HepG2 (cell line): ENCODE measurements around the gene VWA5B1. TPM values are rescaled to one million over a fixed set of nuclear protein-coding genes. Genes with fewer than 3 reads are reported as not detected.

Experiments used
- ATAC-seq: fragments of 200-7000 bp; cut with Tn5 transposase; 3 replicates; pipeline ENCODE4 v1.9.1; 2020; ENCODE audit warnings: mild to moderate bottlenecking, moderate library complexity
- BruUV-seq: library from RNA; stranded (reverse); fragments of 400-500 nt; replicated peaks from 2 replicates; lab custom pipeline; 2021; lab: Mats Ljungman, UMichigan
- CTCF ChIA-PET: fragments of 300-600 bp; formaldehyde crosslinking; extraction: SDS; loops from one replicate; lab custom pipeline; 2021; ENCODE audit warnings: low total read pairs, inconsistent platforms, low intra/inter-chr PET ratio; lab: Yijun Ruan, JAX
- POLR2A ChIA-PET: fragments of 350-600 bp; sonication (Branson Sonifier 250); formaldehyde crosslinking; loops from one replicate; lab custom pipeline; 2020; ENCODE audit warnings: antibody characterized with exemption, inconsistent platforms; lab: Yijun Ruan, JAX
- DNase-seq: peaks from one replicate; pipeline ENCODE4 v3.0.0-alpha.2; 2015; ENCODE audit warnings: low spot score
- FAIRE-seq: peaks from 3 replicates; lab custom pipeline; 2011; peaks lifted over from hg19 to GRCh38; lab: Jason Lieb, UNC
- H2AFZ ChIP-seq: one replicate; pipeline ENCODE4 v1.6.1; 2011; ENCODE audit warnings: low read length, inconsistent platforms
- H3K27ac ChIP-seq: fragments of 300-600 bp; 3 replicates; pipeline ENCODE4 v1.8.0; 2011; ENCODE audit warnings: mixed run types, mild to moderate bottlenecking, mixed read lengths, low read length, inconsistent platforms; ENCODE audit not compliant: insufficient read depth; ENCODE audit errors: extremely low read length
- H3K27me3 ChIP-seq, 2 experiments: fragments of 200-600 bp in 1 of 2; 2 replicates in 1 of 2; 3 replicates in 1 of 2; pipeline versions ENCODE4 v1.6.0 to v1.8.0; 2011; ENCODE audit warnings: low read length in 2 of 2, mild to moderate bottlenecking in 2 of 2, moderate library complexity in 2 of 2, inconsistent platforms in 1 of 2; ENCODE audit not compliant: insufficient read depth in 2 of 2, control insufficient read depth in 1 of 2
- H3K36me3 ChIP-seq, 2 experiments: fragments of 200-600 bp in 1 of 2; replicated peaks in 1 of 2; 2 replicates in 1 of 2; 3 replicates in 1 of 2; pipeline versions ENCODE4 v1.5.1 to v1.8.0; 2011; ENCODE audit warnings: low read length in 2 of 2, inconsistent platforms in 1 of 2; ENCODE audit not compliant: insufficient read depth in 2 of 2, control insufficient read depth in 1 of 2
- H3K4me1 ChIP-seq: 2 replicates; pipeline ENCODE4 v1.5.1; 2012; ENCODE audit warnings: low read length, inconsistent platforms; ENCODE audit not compliant: insufficient read depth
- H3K4me2 ChIP-seq: 2 replicates; pipeline ENCODE4 v1.6.0; 2011; ENCODE audit warnings: low read depth, low read length, inconsistent platforms
- H3K4me3 ChIP-seq, 3 experiments: fragments of 200-600 bp in 1 of 3; sonication (generic), shearing (Covaris generic) in 1 of 3; replicated peaks in 1 of 3; 2 replicates each; pipeline ENCODE4 v1.5.1; 2011 to 2016; ENCODE audit warnings: low read length in 3 of 3, inconsistent platforms in 2 of 3, low read depth in 2 of 3, mild to moderate bottlenecking in 2 of 3, control low read depth in 1 of 3, mixed read lengths in 1 of 3; ENCODE audit not compliant: insufficient read depth in 1 of 3
- H3K79me2 ChIP-seq: one replicate; pipeline ENCODE4 v1.6.1; 2011; ENCODE audit warnings: low read length, inconsistent platforms; ENCODE audit not compliant: insufficient read depth
- H3K9ac ChIP-seq: 2 replicates; pipeline ENCODE4 v1.6.0; 2011; ENCODE audit warnings: mild to moderate bottlenecking, low read depth, low read length, inconsistent platforms; ENCODE audit not compliant: insufficient read depth
- H3K9me3 ChIP-seq: 2 replicates; pipeline ENCODE4 v1.5.1; 2012; ENCODE audit warnings: mild to moderate bottlenecking, low read length
- H4K20me1 ChIP-seq: 2 replicates; pipeline ENCODE4 v1.6.0; 2011; ENCODE audit warnings: inconsistent platforms, mild to moderate bottlenecking, low read length, moderate library complexity; ENCODE audit not compliant: insufficient read depth
- CC2D1A ChIP-seq: sonication (generic); formaldehyde crosslinking; IDR thresholded peaks from 2 replicates; pipeline ENCODE4 v1.8.1; 2023; ENCODE audit warnings: mild to moderate bottlenecking, missing genetic modification reagents
- HOMEZ ChIP-seq: IDR thresholded peaks from 2 replicates; pipeline ENCODE4 v1.6.1; 2016; ENCODE audit warnings: low read depth
- IRF9 ChIP-seq: sonication (generic); formaldehyde crosslinking; IDR thresholded peaks from 2 replicates; pipeline ENCODE4 v1.8.0; 2022; ENCODE audit warnings: missing genetic modification reagents, mild to moderate bottlenecking, borderline replicate concordance
- JUN ChIP-seq: sonication (generic); formaldehyde crosslinking; IDR thresholded peaks from 2 replicates; pipeline ENCODE4 v1.4.0; 2020; ENCODE audit warnings: mild to moderate bottlenecking, missing genetic modification reagents
- KLF13 ChIP-seq: sonication (generic); formaldehyde crosslinking; IDR thresholded peaks from 2 replicates; pipeline ENCODE4 v1.4.0; 2020; ENCODE audit warnings: mild to moderate bottlenecking, missing genetic modification reagents
- MTA3 ChIP-seq: sonication (generic); formaldehyde crosslinking; IDR thresholded peaks from 2 replicates; pipeline ENCODE4 v1.4.0; 2020; ENCODE audit warnings: missing genetic modification reagents
- MYC ChIP-seq: sonication (generic); formaldehyde crosslinking; IDR thresholded peaks from 2 replicates; pipeline ENCODE4 v1.9.0; 2021; ENCODE audit warnings: missing genetic modification reagents, borderline replicate concordance
- NONO ChIP-seq, 2 experiments: fragments of 450-650 bp in 1 of 2; sonication (generic) in 1 of 2; formaldehyde crosslinking in 1 of 2; IDR thresholded peaks in 1 of 2; conservative IDR thresholded peaks in 1 of 2; 2 replicates each; pipeline versions ENCODE4 v1.6.1 to v1.8.0; 2017 to 2022; ENCODE audit warnings: mild to moderate bottlenecking in 1 of 2, missing genetic modification reagents in 1 of 2, moderate library complexity in 1 of 2
- SIN3B ChIP-seq: fragments of 150-350 bp; IDR thresholded peaks from 2 replicates; pipeline ENCODE4 v1.6.1; 2014; ENCODE audit warnings: low read length
- SYNCRIP ChIP-seq: fragments of 200-400 bp; formaldehyde crosslinking; IDR thresholded peaks from 2 replicates; pipeline ENCODE4 v1.6.1; 2018; ENCODE audit warnings: mild to moderate bottlenecking, low read depth, low read length; ENCODE audit not compliant: insufficient read depth
- TMF1 ChIP-seq: sonication (generic); formaldehyde crosslinking; IDR thresholded peaks from 2 replicates; pipeline ENCODE4 v1.8.1; 2022; ENCODE audit warnings: low read depth, missing genetic modification reagents
- ZBTB38 ChIP-seq: sonication (generic); formaldehyde crosslinking; IDR thresholded peaks from 2 replicates; pipeline ENCODE4 v1.5.1; 2020; ENCODE audit warnings: mild to moderate bottlenecking, missing genetic modification reagents
- ZBTB44 ChIP-seq: sonication (generic); formaldehyde crosslinking; IDR thresholded peaks from 2 replicates; pipeline ENCODE4 v1.4.0; 2020; ENCODE audit warnings: missing genetic modification reagents
- ZNF317 ChIP-seq: sonication (generic); formaldehyde crosslinking; IDR thresholded peaks from 2 replicates; pipeline ENCODE4 v1.5.0; 2020; ENCODE audit warnings: mild to moderate bottlenecking, missing genetic modification reagents
- ZNF550 ChIP-seq: sonication (generic); formaldehyde crosslinking; IDR thresholded peaks from 2 replicates; pipeline ENCODE4 v1.4.0; 2020; ENCODE audit warnings: mild to moderate bottlenecking, missing genetic modification reagents, borderline replicate concordance
- ZNF570 ChIP-seq: sonication (generic); formaldehyde crosslinking; IDR thresholded peaks from 2 replicates; pipeline ENCODE4 v1.4.0; 2020; ENCODE audit warnings: mild to moderate bottlenecking, missing genetic modification reagents, borderline replicate concordance
- ZNF597 ChIP-seq: sonication (generic); formaldehyde crosslinking; IDR thresholded peaks from 2 replicates; pipeline ENCODE4 v1.5.0; 2020; ENCODE audit warnings: missing genetic modification reagents
- ZSCAN9 ChIP-seq: IDR thresholded peaks from 2 replicates; pipeline ENCODE4 v1.6.1; 2016; ENCODE audit warnings: borderline replicate concordance
- WGBS: methylation state at CpG from one replicate; pipeline ENCODE4 v1.1.6; 2017; ENCODE audit warnings: low lambda C conversion rate; 5-methylcytosine and 5-hydroxymethylcytosine counted together
- in situ Hi-C: cut with HindIII; loops from 2 replicates; pipeline ENCODE4 v1.10.0; 2017; ENCODE audit warnings: low pct_unique_long_range_greater_than_20kb; ENCODE audit not compliant: extremely low pct_ligation_motif_present
- intact Hi-C: fragments of 100-400 bp; cut with micrococcal nuclease; formaldehyde crosslinking; loops from one replicate; pipeline ENCODE4 v1.10.0; 2022; ENCODE audit not compliant: unreplicated experiment
- polyA plus RNA-seq, 8 experiments: library from polyadenylated mRNA; depleted of rRNA in 3 of 8; stranded (reverse) in 7 of 8; unstranded in 1 of 8; fragments of >200 nt; fragmentation: Illumina TruSeq in 4 of 8; extraction: Trizol in 4 of 8; gene quantifications; 2 replicates each; pipeline versions ENCODE4 v1.2.1 to v1.2.3, GENCODE V29; 2011 to 2016; ENCODE audit warnings: low read depth in 4 of 8, missing spikeins in 1 of 8, mixed read lengths in 1 of 8; ENCODE audit not compliant: insufficient read depth in 1 of 8
- total RNA-seq, 5 experiments: library from RNA; depleted of rRNA; stranded (reverse); fragments of >200 nt; fragmentation: Illumina TruSeq; extraction: Trizol; gene quantifications; 2 replicates each; pipeline ENCODE4 v1.2.3, GENCODE V29; 2016; ENCODE audit warnings: low read depth in 1 of 5

The VWA5B1 gene
- total and polyA plus RNA-seq, 2 of the 13 experiments (the other 11 are each of a cell fraction or from before 2014, with no cell fraction given) = not detected

GRCh38 chr1:20328201-20328600 lies 37.5 kb downstream of the VWA5B1 start:
- WGBS = 17% methylated on average over 7 of the region's 7 CpGs
- TF ChIP-seq ZSCAN9 (CRISPR knock-in tag) (no peak), JUN (CRISPR knock-in tag) (no peak), TMF1 (CRISPR knock-in tag) (no peak), HOMEZ (CRISPR knock-in tag) (no peak), KLF13 (CRISPR knock-in tag) (no peak), ZNF550 (CRISPR knock-in tag) (no peak), IRF9 (CRISPR knock-in tag) (no peak), MTA3 (CRISPR knock-in tag) (no peak), ZNF570 (CRISPR knock-in tag) (no peak), ZBTB44 (CRISPR knock-in tag) (no peak), SYNCRIP (no peak), ZNF597 (CRISPR knock-in tag) (no peak), NONO (IDR thresholded peaks at IDR 0.05) (no peak), NONO (CRISPR knock-in tag; conservative IDR thresholded peaks at IDR 0.05) (no peak), MYC (CRISPR knock-in tag) (no peak), CC2D1A (no peak), ZNF317 (CRISPR knock-in tag) (no peak), ZBTB38 (no peak), SIN3B (no peak)
- TF ChIP-seq, all 625 proteins: peak for 0
- H3K4me3 ChIP-seq = no peak overlapping the region
- ChIA-PET CTCF (no interaction called here), POLR2A (no interaction called here)
- DNase-seq = no peak
- H3K36me3 ChIP-seq = no peaks in the 10 kb centered on the region
- no peak overlapping the region for H3K4me2 ChIP-seq
- no peaks in the 10 kb centered on the region for H3K79me2 ChIP-seq
- intact Hi-C loops = no loop called here
- in situ Hi-C loops = no loop called here
- no peak overlapping the region for H3K27ac ChIP-seq
- H3K4me1 ChIP-seq = no peaks in the 10 kb centered on the region
- peaks cover 3 to 29% of the 10 kb centered on the region in 2 experiments; a peak in 4 of 5 replicates for H3K27me3 ChIP-seq
- BruUV-seq = no TSS peak
- H3K9ac ChIP-seq = no peak overlapping the region
- H2AFZ ChIP-seq = no peak overlapping the region
- no peak for FAIRE-seq
- no peaks in the 10 kb centered on the region for H4K20me1 ChIP-seq
- ATAC-seq = no peak
- H3K9me3 ChIP-seq = no peaks in the 10 kb centered on the region
